ENCODE results near the gene MBP. TPM values are rescaled to one million over a fixed set of nuclear protein-coding genes. Genes with fewer than 3 reads are reported as not detected.

MBP gene
- polyA plus RNA-seq, 4 donors = 19.6 to 25.1 (median 20.5) TPM

- DNase-seq (ENCODE audit: low read depth in 4 of 4, low spot score in 3 of 4) = no peak
Observed at GRCh38 chr18:77116201-77117080, 16.1 kb downstream of the MBP start.

GRCh38 chr18:77115192-77115953 is 17.2 kb downstream of the MBP start:
- no peak for DNase-seq (ENCODE audit: low read depth in 4 of 4, low spot score in 3 of 4)

GRCh38 chr18:77114415-77115191 is 18.0 kb downstream of the MBP start:
- no peak for DNase-seq (ENCODE audit: low read depth in 4 of 4, low spot score in 3 of 4)

GRCh38 chr18:77114152-77114414 is 18.5 kb downstream of the MBP start:
- DNase-seq (ENCODE audit: low read depth in 4 of 4, low spot score in 3 of 4) = no peak

- DNase-seq (ENCODE audit: low read depth in 4 of 4, low spot score in 3 of 4) = no peak
Observed at GRCh38 chr18:77113361-77114151, 19.0 kb downstream of the MBP start.

GRCh38 chr18:77112747-77113092 is 19.9 kb downstream of the MBP start:
- no peak for DNase-seq (ENCODE audit: low read depth in 4 of 4, low spot score in 3 of 4)

GRCh38 chr18:77111951-77112746 is 20.4 kb downstream of the MBP start:
- no peak for DNase-seq (ENCODE audit: low read depth in 4 of 4, low spot score in 3 of 4)

GRCh38 chr18:77111449-77111848 is 21.1 kb downstream of the MBP start:
- no peak for DNase-seq (ENCODE audit: low read depth in 4 of 4, low spot score in 3 of 4)

GRCh38 chr18:77110936-77111335 is 21.6 kb downstream of the MBP start:
- no peak for DNase-seq (ENCODE audit: low read depth in 4 of 4, low spot score in 3 of 4)

- DNase-seq (ENCODE audit: low read depth in 4 of 4, low spot score in 3 of 4) = no peak
Observed at GRCh38 chr18:77110400-77110799, 22.2 kb downstream of the MBP start.

GRCh38 chr18:77109648-77110019 is 22.9 kb downstream of the MBP start:
- DNase-seq (ENCODE audit: low read depth in 4 of 4, low spot score in 3 of 4) = no peak

- no peak for DNase-seq (ENCODE audit: low read depth in 4 of 4, low spot score in 3 of 4)
Observed at GRCh38 chr18:77108821-77109647, 23.5 kb downstream of the MBP start.

- DNase-seq (ENCODE audit: low read depth in 4 of 4, low spot score in 3 of 4) = peak in 1 of 4 donors; percentile 75
Observed at GRCh38 chr18:77108001-77108692, 24.4 kb downstream of the MBP start.

GRCh38 chr18:77107292-77107691 is 25.3 kb downstream of the MBP start:
- no peak for DNase-seq (ENCODE audit: low read depth in 4 of 4, low spot score in 3 of 4)

- DNase-seq (ENCODE audit: low read depth in 4 of 4, low spot score in 3 of 4) = no peak
Observed at GRCh38 chr18:77106331-77106730, 26.3 kb downstream of the MBP start.

- no peak for DNase-seq (ENCODE audit: low read depth in 4 of 4, low spot score in 3 of 4)
Observed at GRCh38 chr18:77105680-77106079, 26.9 kb downstream of the MBP start.

- no peak for DNase-seq (ENCODE audit: low read depth in 4 of 4, low spot score in 3 of 4)
Observed at GRCh38 chr18:77105028-77105427, 27.6 kb downstream of the MBP start.

- no peak for DNase-seq (ENCODE audit: low read depth in 4 of 4, low spot score in 3 of 4)
Observed at GRCh38 chr18:77103991-77104531, 28.5 kb downstream of the MBP start.
